Activated T-cell treated with anti-CD3 and anti-CD28 coated beads, Interleukin-2, amount 50 U/mL, for 4 hours (primary cell): ENCODE results near the gene AIFM3. TPM values are rescaled to one million over a fixed set of nuclear protein-coding genes. Genes with fewer than 3 reads are reported as not detected.

Source experiments
- ATAC-seq, 2 donors: fragments of 200-7000 bp; cut with Tn5 transposase; one replicate each; pipeline ENCODE4 v1.10.0; 2021
- DNase-seq: peaks from one replicate; pipeline ENCODE4 v3.0.0-alpha.2; 2020
- H3K27me3 Mint-ChIP-seq: one replicate; pipeline ENCODE4 v1.8.0; 2021; ENCODE audit warnings: low read depth, mixed read lengths
- H3K36me3 Mint-ChIP-seq: one replicate; pipeline ENCODE4 v1.8.0; 2022; ENCODE audit warnings: mixed read lengths; ENCODE audit not compliant: insufficient read depth
- H3K4me1 Mint-ChIP-seq: one replicate; pipeline ENCODE4 v1.8.0; 2021; ENCODE audit warnings: low read depth, mixed read lengths
- H3K4me3 Mint-ChIP-seq: one replicate; pipeline ENCODE4 v1.8.0; 2021; ENCODE audit warnings: mild to moderate bottlenecking, moderate library complexity, mixed read lengths
- H3K9me3 Mint-ChIP-seq: one replicate; pipeline ENCODE4 v1.8.0; 2021; ENCODE audit warnings: mixed read lengths
- total RNA-seq, 3 donors: library from RNA; stranded (reverse); gene quantifications; one replicate each; pipeline ENCODE4 v1.2.1, GENCODE V29; 2021

AIFM3 gene
- total RNA-seq, 3 donors from 2014 or later = 0.30 to 0.78 (median 0.47) TPM

DNA sequence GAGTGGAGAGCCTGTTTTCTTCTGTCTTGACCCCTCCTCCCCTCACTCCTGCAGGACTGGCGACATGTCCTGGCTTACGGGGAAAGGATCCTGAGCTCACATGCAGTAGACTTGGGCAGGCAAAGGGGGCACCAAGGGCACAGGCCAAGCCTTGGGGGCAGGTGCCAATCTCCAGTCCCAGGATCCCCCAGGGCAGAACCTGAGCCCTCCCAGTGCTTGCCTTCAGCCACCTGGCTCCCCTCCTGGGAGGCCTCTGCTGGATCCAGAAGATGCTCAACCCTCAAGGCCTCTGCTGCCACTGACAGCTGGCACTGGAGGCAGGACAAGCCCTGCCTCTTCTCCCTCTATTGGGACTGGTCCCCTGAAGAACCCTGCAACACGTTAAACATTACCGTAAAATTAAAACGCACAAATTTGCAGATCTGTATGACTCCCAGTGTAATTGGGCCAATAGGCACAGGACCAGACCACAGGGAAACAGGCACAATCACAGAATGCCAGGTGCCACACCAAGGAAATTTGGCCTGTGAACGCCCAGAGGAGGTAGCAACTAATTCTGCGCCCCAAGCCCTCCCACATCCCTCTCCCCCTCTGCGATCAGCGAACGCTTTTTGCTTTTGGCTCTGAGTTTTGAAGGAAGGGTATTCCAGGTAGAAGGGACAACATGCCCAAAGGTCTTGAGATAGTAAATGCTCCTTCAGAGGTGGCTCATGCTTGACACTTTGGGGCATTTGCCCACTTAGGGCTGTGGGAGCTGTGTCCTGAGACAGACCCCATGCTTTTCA is 14.1 kb downstream of the AIFM3 start:
- no peak for ATAC-seq
- DNase-seq = no peak
- H3K36me3 Mint-ChIP-seq = peaks cover 5% of the 10 kb centered on the region
- peaks cover 4% of the 10 kb centered on the region for H3K27me3 Mint-ChIP-seq
- peaks cover 38% of the 10 kb centered on the region for H3K4me1 Mint-ChIP-seq
- peaks cover 3% of the 10 kb centered on the region for H3K9me3 Mint-ChIP-seq
- H3K4me3 Mint-ChIP-seq = peak overlapping the region; percentile 97

DNA sequence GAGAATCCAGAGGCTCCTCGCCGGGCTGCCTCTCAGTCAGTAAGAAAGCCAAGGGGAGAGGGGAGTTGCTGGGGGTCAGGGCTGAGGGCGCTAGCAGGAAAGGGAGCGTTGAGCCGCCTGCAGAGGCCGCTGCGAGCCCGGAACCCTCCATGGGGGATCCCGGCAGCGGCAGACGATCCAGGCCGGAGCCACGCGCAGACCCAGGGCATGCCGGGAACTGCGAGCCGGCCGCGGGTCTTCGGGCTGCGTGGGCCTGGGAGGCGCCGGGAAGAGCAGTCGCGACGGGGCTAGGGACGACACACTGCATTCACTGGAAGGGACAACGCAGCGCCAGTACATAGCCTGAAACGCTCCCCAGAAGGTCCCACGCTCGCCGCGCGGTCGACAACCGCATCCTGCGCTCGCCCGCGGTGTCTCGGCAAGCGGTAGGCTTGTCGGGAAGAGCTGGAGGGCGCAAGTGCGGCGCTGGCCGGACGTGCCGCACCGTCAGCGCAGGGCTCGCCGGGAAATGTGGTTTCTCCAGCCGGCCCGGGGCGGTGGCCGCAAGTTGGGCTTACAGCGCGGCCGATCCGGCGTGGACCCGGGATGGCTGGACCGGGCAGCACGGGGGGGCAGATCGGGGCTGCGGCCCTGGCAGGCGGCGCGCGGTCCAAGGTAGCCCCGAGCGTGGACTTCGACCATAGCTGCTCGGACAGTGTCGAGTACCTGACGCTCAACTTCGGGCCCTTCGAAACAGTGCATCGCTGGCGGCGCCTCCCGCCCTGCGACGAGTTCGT is 14.9 kb downstream of the AIFM3 start, which contains the start of gene LZTR1:
TSS of gene LZTR1 (plus strand) at position 511 of the 776 bp plus-strand sequence. CDS start at position 586, 75 bp downstream.
- H3K4me3 Mint-ChIP-seq = peak within 1 kb of the TSS; percentile 97
- ATAC-seq (peak; percentile 88 to 90), DNase-seq (peak; percentile 56)
- peaks cover 3% of the 10 kb centered on the region for H3K27me3 Mint-ChIP-seq
- peaks cover 10% of the 10 kb centered on the region for H3K36me3 Mint-ChIP-seq
- peaks cover 38% of the 10 kb centered on the region for H3K4me1 Mint-ChIP-seq
- H3K9me3 Mint-ChIP-seq = peaks cover 3% of the 10 kb centered on the region

DNA sequence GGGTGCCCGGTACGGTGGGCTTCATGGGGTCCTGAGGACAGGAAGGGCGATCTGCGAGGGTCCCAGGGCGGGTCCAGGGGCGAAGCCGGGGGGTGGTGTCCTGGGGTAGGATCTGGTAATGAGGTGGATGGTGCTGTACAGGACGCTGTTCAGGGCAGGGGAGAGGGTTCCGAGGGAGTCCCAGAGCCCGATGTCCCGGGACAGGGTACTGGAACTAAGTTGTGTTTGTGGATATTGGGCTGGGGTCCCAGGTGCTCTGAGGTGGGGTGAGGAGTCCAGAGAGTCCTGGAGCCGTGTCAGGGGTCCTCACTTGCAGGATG is 15.5 kb downstream of the AIFM3 start:
- H3K4me1 Mint-ChIP-seq = peaks cover 38% of the 10 kb centered on the region
- peak overlapping the region; percentile 97 for H3K4me3 Mint-ChIP-seq
- peak; percentile 2 to 4 for ATAC-seq
- no peak for DNase-seq
- H3K36me3 Mint-ChIP-seq = peaks cover 10% of the 10 kb centered on the region
- H3K27me3 Mint-ChIP-seq = peaks cover 3% of the 10 kb centered on the region
- peaks cover 3% of the 10 kb centered on the region for H3K9me3 Mint-ChIP-seq

DNA sequence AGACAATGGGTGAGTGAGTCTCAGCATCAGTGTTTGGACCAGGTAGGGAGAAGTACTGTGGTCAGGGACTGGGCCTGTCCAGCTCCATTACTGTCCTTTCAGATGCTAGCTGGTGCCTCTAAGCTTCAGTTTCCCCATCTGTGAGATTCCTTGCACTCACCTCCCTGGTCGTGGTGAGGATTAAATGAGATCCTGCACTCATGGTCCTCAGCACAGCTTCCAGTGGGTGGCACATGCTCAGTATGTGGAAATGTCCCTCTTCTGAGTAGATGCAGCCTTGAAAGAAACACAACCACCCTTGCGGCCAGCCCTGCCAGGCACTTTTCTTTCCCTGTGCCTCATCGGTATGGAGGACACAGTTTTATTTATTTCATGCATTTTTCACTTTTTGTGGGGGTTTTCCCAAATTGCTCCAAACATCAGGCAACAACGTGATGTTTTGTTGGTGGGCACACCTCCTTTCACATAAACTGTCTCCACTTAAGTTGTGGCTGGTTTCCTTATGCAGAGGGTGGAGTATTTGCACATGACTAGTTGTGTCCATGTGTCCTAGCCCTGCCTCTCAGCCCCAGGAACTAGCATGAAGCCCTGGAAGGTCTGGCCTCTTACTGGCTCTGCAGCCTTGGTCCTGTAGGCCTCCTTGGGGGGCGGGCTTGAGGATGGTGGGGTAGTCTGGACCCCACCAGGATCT is 16.2 kb downstream of the AIFM3 start:
- peaks cover 3% of the 10 kb centered on the region for H3K9me3 Mint-ChIP-seq
- ATAC-seq = no peak
- peak overlapping the region; percentile 97 for H3K4me3 Mint-ChIP-seq
- DNase-seq = no peak
- H3K27me3 Mint-ChIP-seq = peaks cover 3% of the 10 kb centered on the region
- peaks cover 10% of the 10 kb centered on the region for H3K36me3 Mint-ChIP-seq
- H3K4me1 Mint-ChIP-seq = peaks cover 38% of the 10 kb centered on the region

DNA sequence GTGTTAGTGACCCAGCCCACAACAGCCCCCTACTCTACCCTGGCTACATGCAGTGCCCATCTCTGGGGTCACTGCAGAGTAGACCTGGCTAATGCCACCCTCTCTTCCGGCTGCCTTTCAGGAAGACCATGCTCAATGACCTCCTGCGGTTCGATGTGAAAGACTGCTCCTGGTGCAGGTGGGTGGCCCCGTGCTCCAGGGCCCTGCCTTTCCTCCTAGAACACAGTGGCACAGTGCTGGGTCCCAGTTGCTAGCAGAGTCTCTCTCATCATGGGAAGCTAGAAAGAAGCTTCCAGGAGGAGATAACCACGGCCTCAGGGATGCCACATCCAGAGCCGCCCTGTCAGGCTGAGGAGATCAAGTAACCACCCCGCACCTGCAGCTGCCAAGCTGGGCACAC is 18.7 kb downstream of the AIFM3 start:
- peaks cover 10% of the 10 kb centered on the region for H3K36me3 Mint-ChIP-seq

DNA sequence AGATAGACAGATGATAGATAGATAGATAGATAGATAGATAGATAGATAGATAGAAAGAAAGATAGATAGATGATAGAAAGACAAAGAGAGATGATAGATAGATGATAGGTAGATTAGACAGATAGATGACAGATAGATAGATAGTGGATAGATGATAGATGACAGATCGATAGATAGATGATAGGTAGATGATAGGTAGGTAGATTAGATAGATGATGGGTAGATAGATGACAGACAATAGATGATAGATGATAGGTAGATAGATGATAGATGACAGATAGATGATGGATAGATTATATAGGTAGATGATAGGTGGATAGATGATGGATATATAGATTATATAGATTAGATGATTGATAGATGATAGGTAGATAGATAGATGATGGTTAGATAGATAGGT is 19.3 kb downstream of the AIFM3 start:
- H3K4me1 Mint-ChIP-seq = peaks cover 18% of the 10 kb centered on the region

More for the DNA sequence above, 18.7 kb downstream of the AIFM3 start:
- H3K9me3 Mint-ChIP-seq = no peaks in the 10 kb centered on the region
- no peaks in the 10 kb centered on the region for H3K27me3 Mint-ChIP-seq
- no peak for DNase-seq
- no peak overlapping the region for H3K4me3 Mint-ChIP-seq
- H3K4me1 Mint-ChIP-seq = peaks cover 25% of the 10 kb centered on the region
- no peak for ATAC-seq

DNA sequence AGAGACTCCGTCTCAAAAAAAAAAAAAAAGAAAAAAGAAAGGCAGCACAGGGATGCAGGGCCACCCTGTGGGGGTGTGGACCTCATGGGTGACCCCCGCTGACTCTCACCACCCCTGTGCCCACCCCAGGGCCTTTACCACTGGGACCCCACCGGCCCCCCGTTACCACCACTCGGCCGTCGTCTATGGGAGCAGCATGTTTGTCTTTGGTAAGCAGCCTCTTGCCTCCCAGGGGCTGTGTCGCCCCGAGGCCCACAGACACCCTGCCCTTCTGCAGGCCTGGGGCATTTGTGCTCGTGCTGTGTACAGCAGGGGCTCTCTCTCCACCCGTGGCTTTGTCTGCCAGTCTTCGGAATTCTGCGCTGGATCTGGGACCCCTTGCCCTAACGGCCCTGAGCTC is 20.3 kb downstream of the AIFM3 start:
- no peak overlapping the region for H3K4me3 Mint-ChIP-seq
- DNase-seq (no peak), ATAC-seq (no peak)
- H3K27me3 Mint-ChIP-seq = no peaks in the 10 kb centered on the region
- peaks cover 10% of the 10 kb centered on the region for H3K36me3 Mint-ChIP-seq
- H3K9me3 Mint-ChIP-seq = no peaks in the 10 kb centered on the region
- H3K4me1 Mint-ChIP-seq = peaks cover 17% of the 10 kb centered on the region

More for the DNA sequence above, 19.3 kb downstream of the AIFM3 start:
- Mint-ChIP-seq H3K27me3 (no peaks in the 10 kb centered on the region), H3K4me3 (no peak overlapping the region), H3K9me3 (no peaks in the 10 kb centered on the region), H3K36me3 (peaks cover 10% of the 10 kb centered on the region)
- no peak for DNase-seq
- no peak for ATAC-seq

DNA sequence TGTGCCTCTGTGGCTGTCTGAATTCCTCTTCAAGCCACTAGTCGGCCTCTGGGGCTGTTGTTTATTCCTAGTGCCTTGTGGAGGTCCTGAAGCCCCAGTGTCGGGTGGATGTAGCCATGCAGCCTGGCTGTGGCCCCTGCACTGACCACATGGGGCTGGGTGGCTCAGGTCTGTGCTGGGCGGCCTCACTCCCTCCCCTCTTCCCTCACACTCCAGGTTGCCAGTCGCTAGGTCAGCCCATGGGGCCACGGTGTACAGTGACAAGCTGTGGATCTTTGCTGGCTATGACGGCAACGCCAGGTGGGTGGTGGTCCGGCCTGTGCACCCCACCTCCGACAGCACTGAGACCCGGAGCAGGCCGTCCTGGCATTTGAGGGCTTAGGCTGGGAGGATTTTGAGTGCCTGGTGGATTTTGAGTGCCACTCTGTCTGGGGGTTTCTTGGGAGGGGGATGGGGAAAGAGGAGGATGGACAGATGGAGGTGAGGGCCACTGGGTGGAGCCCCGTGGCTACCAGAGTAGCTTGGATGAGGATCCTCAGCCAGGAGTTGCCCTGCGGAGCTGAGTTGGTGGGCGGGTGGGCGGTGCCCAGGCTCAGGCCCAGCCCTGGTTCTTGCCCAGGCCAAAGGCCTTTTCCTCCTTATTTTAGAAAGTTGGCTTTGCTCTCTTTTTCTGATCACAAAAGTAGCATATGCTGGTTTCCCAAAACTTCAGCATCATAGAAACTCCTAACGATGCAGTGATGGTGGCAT is 21.7 kb downstream of the AIFM3 start:
- no peak overlapping the region for H3K4me3 Mint-ChIP-seq
- DNase-seq (no peak), ATAC-seq (no peak)
- peaks cover 10% of the 10 kb centered on the region for H3K36me3 Mint-ChIP-seq
- no peaks in the 10 kb centered on the region for H3K9me3 Mint-ChIP-seq
- peaks cover 8% of the 10 kb centered on the region for H3K4me1 Mint-ChIP-seq
- H3K27me3 Mint-ChIP-seq = no peaks in the 10 kb centered on the region

DNA sequence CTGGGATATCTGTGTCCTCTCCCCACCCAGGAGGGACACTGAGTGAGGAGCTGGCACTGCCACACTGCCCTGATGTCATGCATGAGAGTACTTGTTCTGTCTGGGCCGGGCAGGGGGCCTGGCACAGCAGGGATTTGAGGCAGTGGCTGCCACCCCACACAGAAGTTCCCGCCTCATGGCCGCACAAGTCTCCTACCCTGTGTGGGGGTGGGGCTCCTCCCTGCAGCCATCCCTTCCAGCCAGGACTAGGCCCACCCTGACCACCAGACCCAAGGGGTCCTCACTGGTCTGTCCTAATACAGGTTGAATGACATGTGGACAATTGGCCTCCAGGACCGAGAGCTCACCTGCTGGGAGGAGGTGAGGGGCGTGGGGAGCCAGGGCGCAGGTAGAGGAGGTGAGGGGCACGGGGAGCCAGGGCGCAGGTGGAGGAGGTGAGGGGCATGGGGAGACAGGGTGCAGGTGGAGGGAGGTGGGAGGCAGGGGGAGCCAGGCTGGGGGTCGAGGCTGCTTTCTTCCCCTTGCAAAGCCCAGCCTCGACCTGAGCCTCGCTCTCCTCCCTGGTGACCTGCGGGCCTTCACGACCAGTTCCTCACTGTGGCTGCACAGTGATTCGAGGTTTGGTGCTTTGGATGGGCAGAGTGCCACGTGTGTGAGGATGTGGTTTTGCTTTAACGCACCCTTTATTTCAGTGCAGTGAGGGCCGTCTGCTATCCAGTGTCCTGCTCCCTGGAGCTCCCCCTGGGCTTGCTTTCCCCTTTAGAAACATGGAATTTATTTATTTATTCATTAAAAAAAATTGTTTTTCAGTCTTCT is 22.5 kb downstream of the AIFM3 start:
- H3K4me1 Mint-ChIP-seq = peaks cover 4% of the 10 kb centered on the region
- DNase-seq (no peak), ATAC-seq (no peak)
- H3K4me3 Mint-ChIP-seq = no peak overlapping the region
- H3K27me3 Mint-ChIP-seq = no peaks in the 10 kb centered on the region
- peaks cover 5% of the 10 kb centered on the region for H3K36me3 Mint-ChIP-seq
- no peaks in the 10 kb centered on the region for H3K9me3 Mint-ChIP-seq

DNA sequence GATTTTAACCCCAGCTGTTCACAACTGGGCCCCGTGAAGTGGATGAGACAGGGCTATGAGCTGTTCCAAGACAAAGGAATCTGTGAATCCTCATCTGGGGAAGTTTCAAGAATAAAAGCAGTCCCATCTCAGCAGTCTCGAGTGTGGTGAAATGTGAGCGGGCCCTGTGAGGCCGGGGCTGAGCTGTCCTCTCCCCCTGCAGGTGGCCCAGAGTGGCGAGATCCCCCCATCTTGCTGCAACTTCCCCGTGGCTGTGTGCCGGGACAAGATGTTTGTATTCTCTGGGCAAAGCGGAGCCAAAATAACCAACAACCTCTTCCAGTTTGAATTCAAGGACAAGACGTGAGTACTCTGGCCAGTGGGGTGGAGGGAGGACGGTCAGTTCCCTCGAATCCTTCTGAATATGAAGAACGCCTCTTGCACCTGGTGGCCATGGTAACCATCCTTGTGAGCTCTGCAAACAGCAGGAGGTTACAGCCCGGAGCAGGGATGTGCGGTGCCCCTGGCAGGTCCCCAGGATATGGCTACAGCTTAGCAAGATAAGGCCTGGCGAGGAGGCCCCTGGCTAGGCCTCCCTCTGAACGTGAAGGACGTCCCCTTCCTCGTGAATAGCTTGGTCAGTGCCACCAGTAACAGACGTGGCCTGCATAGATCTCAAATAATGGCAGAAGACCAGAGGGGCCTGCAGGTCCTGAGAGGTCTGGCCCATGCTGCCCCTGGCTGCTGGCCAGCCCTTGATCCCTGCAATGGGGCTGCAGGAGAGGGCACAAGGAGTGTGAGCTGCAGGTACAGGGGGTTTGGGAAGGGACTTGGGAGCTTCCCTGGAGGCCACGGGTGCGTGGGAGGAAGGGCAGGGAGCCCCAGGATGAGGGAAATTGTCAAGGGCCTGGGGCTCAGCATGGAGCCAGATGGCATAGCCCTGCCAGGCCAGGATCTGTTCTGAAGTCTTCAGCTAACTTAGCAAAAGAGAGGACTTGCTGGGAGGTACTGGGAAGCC is 23.4 kb downstream of the AIFM3 start:
- H3K36me3 Mint-ChIP-seq = peaks cover 5% of the 10 kb centered on the region
- ATAC-seq = no peak
- H3K9me3 Mint-ChIP-seq = no peaks in the 10 kb centered on the region
- no peak for DNase-seq
- peaks cover 4% of the 10 kb centered on the region for H3K4me1 Mint-ChIP-seq
- no peaks in the 10 kb centered on the region for H3K27me3 Mint-ChIP-seq
- H3K4me3 Mint-ChIP-seq = no peak overlapping the region

DNA sequence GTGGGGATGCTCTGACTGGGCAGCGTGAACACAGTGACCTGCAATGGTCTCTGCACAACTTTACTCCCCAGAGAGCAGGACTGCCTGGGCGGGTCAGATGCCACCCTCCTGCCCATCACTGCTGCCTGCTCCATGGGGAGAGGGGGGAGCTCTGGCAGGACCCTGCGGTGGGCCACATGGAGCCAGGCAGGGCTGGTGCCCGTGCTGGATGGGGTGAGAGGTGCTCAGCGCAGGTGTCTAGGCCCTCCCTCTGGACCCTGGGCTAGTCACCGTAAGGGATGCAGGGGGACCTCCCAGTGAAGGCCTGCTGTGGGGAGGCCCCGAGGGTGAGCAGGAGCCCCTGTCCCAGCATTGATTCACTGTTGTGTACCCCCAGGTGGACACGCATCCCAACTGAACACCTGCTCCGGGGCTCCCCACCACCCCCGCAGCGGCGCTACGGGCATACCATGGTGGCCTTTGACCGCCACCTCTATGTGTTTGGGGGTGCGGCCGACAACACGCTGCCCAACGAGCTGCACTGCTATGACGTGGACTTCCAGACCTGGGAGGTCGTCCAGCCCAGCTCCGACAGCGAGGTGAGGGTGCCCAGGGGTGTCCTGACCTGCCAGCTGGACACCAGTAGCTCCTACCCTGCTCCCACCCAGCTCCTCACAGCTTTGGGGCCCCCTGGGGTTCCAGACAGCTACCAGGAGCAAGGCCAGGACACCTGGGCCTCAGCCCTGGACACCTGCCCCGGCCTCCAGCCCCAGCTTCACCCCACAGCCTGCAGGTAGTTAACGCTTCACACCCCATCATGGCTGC is 24.4 kb downstream of the AIFM3 start:
- no peaks in the 10 kb centered on the region for H3K27me3 Mint-ChIP-seq
- peaks cover 3% of the 10 kb centered on the region for H3K36me3 Mint-ChIP-seq
- H3K4me3 Mint-ChIP-seq = no peak overlapping the region
- H3K9me3 Mint-ChIP-seq = no peaks in the 10 kb centered on the region
- no peak for DNase-seq
- ATAC-seq = no peak
- H3K4me1 Mint-ChIP-seq = peaks cover 4% of the 10 kb centered on the region

DNA sequence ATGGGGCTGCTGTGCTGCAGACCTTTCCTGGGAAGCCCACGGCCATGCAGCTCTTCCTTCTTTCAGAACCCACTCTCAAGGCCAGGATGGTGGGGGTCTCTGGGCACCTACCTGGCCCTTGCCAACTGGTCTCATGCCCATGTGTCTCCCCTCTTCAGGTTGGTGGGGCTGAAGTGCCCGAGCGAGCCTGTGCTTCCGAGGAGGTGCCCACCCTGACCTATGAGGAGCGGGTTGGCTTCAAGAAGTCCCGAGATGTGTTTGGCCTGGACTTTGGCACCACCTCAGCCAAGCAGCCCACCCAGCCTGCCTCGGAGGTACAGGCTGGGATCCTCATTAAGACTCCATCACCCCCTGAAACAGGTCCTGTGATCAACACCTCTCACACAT is 25.0 kb downstream of the AIFM3 start:
- Mint-ChIP-seq H3K36me3 (no peaks in the 10 kb centered on the region), H3K9me3 (no peaks in the 10 kb centered on the region), H3K4me3 (no peak overlapping the region), H3K27me3 (no peaks in the 10 kb centered on the region), H3K4me1 (peaks cover 4% of the 10 kb centered on the region)
- DNase-seq = no peak
- no peak for ATAC-seq
